ENCODE data around the gene HLTF.

The HLTF gene

GRCh38 chr3:149016669-149017541 lies 69.4 kb downstream of the HLTF start:
- no peak for TF ChIP-seq CTCF (IDR thresholded peaks at IDR 0.05)
- no peak for TF ChIP-seq ZFX (IDR thresholded peaks at IDR 0.05; ENCODE audit: borderline replicate concordance)
- H3K27ac ChIP-seq, result no peak overlapping the region

GRCh38 chr3:149016242-149016641 lies 70.1 kb downstream of the HLTF start:
- no peak for TF ChIP-seq ZFX (IDR thresholded peaks at IDR 0.05; ENCODE audit: borderline replicate concordance)
- no peak for TF ChIP-seq CTCF (IDR thresholded peaks at IDR 0.05)
- H3K27ac ChIP-seq, result no peak overlapping the region

- TF ChIP-seq ZFX (IDR thresholded peaks at IDR 0.05; ENCODE audit: borderline replicate concordance) (no peak), CTCF (IDR thresholded peaks at IDR 0.05) (no peak)
- no peak overlapping the region for H3K27ac ChIP-seq
These were observed 70.9 kb downstream of the HLTF start for GRCh38 chr3:149015393-149015792.

- no peak overlapping the region for H3K27ac ChIP-seq
- TF ChIP-seq CTCF (IDR thresholded peaks at IDR 0.05), result no peak
- no peak for TF ChIP-seq ZFX (IDR thresholded peaks at IDR 0.05; ENCODE audit: borderline replicate concordance)
These were observed 72.6 kb downstream of the HLTF start for GRCh38 chr3:149013726-149014125.

DNA sequence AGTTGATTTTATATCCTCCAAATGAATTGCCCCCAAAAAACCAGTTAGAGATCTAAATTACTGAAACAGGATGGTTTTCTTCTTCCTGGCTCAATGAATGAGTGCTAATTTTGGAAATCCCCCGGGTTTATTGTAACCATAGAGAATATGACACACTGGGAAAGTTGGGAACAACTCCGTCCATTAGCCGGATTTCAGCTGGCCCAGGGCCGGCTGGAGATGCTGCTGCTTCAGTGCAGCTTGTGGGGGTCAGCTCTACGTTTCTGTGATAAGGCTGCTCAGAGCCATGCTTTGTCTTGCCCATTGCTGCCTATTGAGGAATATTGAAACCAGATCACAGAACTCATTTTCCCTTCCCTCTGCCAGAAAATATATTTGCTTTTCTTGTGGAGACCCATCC lies 74.7 kb downstream of the HLTF start:
- TF ChIP-seq ZFX (IDR thresholded peaks at IDR 0.05; ENCODE audit: borderline replicate concordance) (no peak), CTCF (IDR thresholded peaks at IDR 0.05) (no peak)
- no peak overlapping the region for H3K27ac ChIP-seq

DNA sequence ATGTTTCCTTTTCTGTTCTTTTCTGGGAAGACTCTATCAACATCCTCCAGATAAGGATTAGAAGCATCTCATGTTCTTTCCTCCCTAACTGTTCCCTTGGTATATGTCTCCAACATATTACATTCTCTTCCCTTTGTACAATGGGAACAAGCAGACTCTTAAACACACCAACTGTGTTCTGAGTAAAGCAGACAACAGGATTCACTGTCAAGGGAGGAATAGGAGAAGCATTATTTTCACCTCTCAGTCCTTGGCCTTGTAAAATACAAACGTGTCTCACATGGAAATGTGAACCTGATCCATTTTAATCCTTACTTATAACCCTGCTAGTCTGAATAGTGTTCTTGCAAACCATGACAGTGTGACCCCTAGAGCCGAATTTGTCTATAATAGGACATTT lies 75.4 kb downstream of the HLTF start:
- no peak for TF ChIP-seq CTCF (IDR thresholded peaks at IDR 0.05)
- TF ChIP-seq ZFX (IDR thresholded peaks at IDR 0.05; ENCODE audit: borderline replicate concordance), result no peak
- no peak overlapping the region for H3K27ac ChIP-seq

GRCh38 chr3:149010504-149010951 lies 75.8 kb downstream of the HLTF start:
- TF ChIP-seq CTCF (IDR thresholded peaks at IDR 0.05) (no peak), ZFX (IDR thresholded peaks at IDR 0.05; ENCODE audit: borderline replicate concordance) (no peak)
- no peak overlapping the region for H3K27ac ChIP-seq
